ENCODE results near the gene PHLDB1. TPM values are rescaled to one million over a fixed set of nuclear protein-coding genes. Genes with fewer than 3 reads are reported as not detected.
"Not testable (repeated sequence)": the region's sequence is repeated elsewhere in the genome, so short reads cannot be mapped to it uniquely, and the experiment has no call there.

The PHLDB1 gene
- total RNA-seq, 3 donors from 2014 or later = 104 to 150 (median 109) TPM

DNA sequence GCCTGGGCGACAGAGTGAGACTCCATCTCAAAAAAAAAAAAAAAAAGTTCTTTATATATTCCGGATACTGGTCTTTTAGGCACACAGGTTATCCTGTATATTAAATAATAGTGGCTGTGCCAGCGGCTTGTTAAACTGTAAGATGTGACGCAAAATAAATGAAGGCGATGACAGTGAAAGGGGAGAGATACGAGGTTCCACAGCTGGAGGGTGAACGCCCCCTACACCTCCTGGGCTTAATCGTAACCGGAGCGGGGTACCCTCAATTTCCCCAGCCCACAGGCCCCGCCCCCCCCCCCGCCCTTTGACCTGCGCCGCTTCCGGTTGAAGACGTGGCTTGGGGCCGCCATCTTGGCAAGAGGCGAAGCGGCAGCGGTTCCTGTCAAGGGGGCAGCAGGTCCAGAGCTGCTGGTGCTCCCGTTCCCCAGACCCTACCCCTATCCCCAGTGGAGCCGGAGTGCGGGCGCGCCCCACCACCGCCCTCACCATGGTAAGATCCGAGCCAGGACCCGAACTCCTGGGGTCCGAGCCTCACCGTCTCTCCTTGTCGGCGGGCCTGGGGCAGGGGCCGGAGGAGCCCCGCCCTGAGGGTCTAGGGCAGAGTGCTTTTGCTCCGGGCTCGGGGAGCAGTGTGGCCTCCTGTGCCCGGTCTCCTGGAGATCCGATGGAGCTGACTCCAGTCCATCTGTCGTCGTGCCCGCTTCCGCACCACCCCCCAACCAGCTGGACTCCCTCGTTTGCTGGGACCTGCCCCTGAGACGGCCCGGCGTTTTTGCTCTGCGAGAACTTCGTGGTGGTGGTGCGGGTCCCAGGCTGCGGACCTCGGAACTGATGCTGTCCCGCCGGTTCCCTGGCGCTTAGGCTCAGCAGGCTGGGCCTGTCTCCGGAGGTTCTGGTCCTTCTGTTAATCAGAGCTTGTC is 35.1 kb upstream of the PHLDB1 start, which contains the start of gene ARCN1:
TSS of gene ARCN1 (plus strand) at position 349 of the 920 bp plus-strand sequence. CDS start at position 488, 139 bp downstream.
- Histone ChIP-seq H3K4me1 (peaks cover 5 to 25% of the 10 kb centered on the region in 2 donors), H3K27me3 (no peaks in the 10 kb centered on the region), H3K36me3 (no peaks in the 10 kb centered on the region), H3K27ac (peak within 1 kb of the TSS; percentile 99), H3K9me3 (no peaks in the 10 kb centered on the region), H3K4me3 (peak within 1 kb of the TSS; percentile 98 to 100 (median 99))
- TF ChIP-seq POLR2AphosphoS5 (IDR thresholded peaks at IDR 0.05) = peak; percentile 54 to 89 (median 71)
- TF ChIP-seq POLR2A (IDR thresholded peaks at IDR 0.05) = no peak
- no peak for TF ChIP-seq CTCF (IDR thresholded peaks at IDR 0.05)
- intact Hi-C loops (cut with DNase I; ENCODE audit: low total_unique reads) = loop anchor here (10.0 kb wide), 1 partner anchor 1028 kb away; no protein-coding TSS in a partner anchor
- peak; percentile 71 to 74 for DNase-seq (ENCODE audit: low spot score in 2 of 2)

GRCh38 chr11:118572981-118573550 is 34.3 kb upstream of the PHLDB1 start:
- DNase-seq (ENCODE audit: low spot score in 2 of 2) = no peak
- Histone ChIP-seq H3K27ac (peak overlapping the region; percentile 99), H3K4me3 (peak overlapping the region; percentile 98 to 100 (median 99)), H3K4me1 (peaks cover 5 to 27% of the 10 kb centered on the region in 2 donors), H3K27me3 (no peaks in the 10 kb centered on the region), H3K9me3 (no peaks in the 10 kb centered on the region), H3K36me3 (no peaks in the 10 kb centered on the region)
- TF ChIP-seq POLR2AphosphoS5 (IDR thresholded peaks at IDR 0.05) (no peak), CTCF (IDR thresholded peaks at IDR 0.05) (peak in 1 of 3 donors; percentile 5), POLR2A (IDR thresholded peaks at IDR 0.05) (no peak)
- intact Hi-C loops (cut with DNase I; ENCODE audit: low total_unique reads) = loop anchor here (10.0 kb wide), 1 partner anchor 1028 kb away; no protein-coding TSS in a partner anchor

- no peak for DNase-seq (ENCODE audit: low spot score in 2 of 2)
- intact Hi-C loops (cut with DNase I; ENCODE audit: low total_unique reads) = loop anchor here (10.0 kb wide), 1 partner anchor 1030 kb away; no protein-coding TSS in a partner anchor
- H3K4me3 ChIP-seq = peak overlapping the region in 2 of 3 donors; percentile 18 to 39
- no peaks in the 10 kb centered on the region for H3K9me3 ChIP-seq
- no peaks in the 10 kb centered on the region for H3K36me3 ChIP-seq
- TF ChIP-seq POLR2AphosphoS5 (IDR thresholded peaks at IDR 0.05) (no peak), CTCF (IDR thresholded peaks at IDR 0.05) (no peak), POLR2A (IDR thresholded peaks at IDR 0.05) (no peak)
- peaks cover 5 to 27% of the 10 kb centered on the region in 2 donors for H3K4me1 ChIP-seq
- H3K27ac ChIP-seq = no peak overlapping the region
- H3K27me3 ChIP-seq = no peaks in the 10 kb centered on the region
These were observed 32.8 kb upstream of the PHLDB1 start for GRCh38 chr11:118574636-118575035.

DNA sequence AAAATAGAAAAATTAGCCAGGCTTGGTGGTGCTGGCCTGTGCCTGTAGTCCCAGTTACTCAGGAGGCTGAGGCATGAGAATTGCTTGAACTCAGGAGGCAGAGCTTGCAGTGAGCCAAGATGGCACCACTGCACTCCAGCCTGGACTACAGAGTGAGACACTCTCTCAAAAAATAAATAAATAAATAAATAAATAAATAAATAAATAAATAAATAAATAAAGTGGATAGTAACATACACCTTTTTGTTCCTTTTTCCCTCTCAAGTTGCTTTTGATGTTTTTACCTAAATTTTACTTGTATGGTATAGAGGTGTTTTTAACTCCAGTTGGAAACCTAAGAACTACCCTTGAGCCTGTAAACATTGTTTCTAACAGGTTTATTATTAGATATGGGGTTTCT is 29.4 kb upstream of the PHLDB1 start:
- H3K27ac ChIP-seq = peak overlapping the region in 1 of 2 donors; percentile 17
- peaks cover 5 to 24% of the 10 kb centered on the region in 2 donors for H3K4me1 ChIP-seq
- intact Hi-C loops (cut with DNase I; ENCODE audit: low total_unique reads) = loop anchor here (10.0 kb wide), 1 partner anchor 1033 kb away; no protein-coding TSS in a partner anchor
- H3K9me3 ChIP-seq; DNase-seq (ENCODE audit: low spot score in 2 of 2); H3K27me3 ChIP-seq; H3K4me3 ChIP-seq; H3K36me3 ChIP-seq: not testable (repeated sequence)

DNA sequence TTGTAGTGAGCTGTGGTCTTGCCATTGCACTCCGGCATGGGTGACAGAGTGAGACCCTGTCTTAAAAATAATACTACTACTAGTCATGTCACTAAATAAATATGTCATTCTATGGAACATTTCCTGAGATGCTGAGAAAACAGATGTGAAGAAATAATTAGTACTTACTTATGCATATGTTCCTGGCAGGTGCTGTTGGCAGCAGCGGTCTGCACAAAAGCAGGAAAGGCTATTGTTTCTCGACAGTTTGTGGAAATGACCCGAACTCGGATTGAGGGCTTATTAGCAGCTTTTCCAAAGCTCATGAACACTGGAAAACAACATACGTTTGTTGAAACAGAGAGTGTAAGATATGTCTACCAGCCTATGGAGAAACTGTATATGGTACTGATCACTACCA is 26.4 kb upstream of the PHLDB1 start:
- H3K36me3 ChIP-seq = no peaks in the 10 kb centered on the region
- intact Hi-C loops (cut with DNase I; ENCODE audit: low total_unique reads) = no loop called here
- H3K27ac ChIP-seq = no peak overlapping the region
- no peaks in the 10 kb centered on the region for H3K9me3 ChIP-seq
- TF ChIP-seq CTCF (IDR thresholded peaks at IDR 0.05) = no peak
- TF ChIP-seq POLR2AphosphoS5 (IDR thresholded peaks at IDR 0.05) = no peak
- no peak for TF ChIP-seq POLR2A (IDR thresholded peaks at IDR 0.05)
- H3K4me1 ChIP-seq = peaks cover 0 to 5% of the 10 kb centered on the region in 2 donors
- H3K27me3 ChIP-seq = no peaks in the 10 kb centered on the region
- no peak overlapping the region for H3K4me3 ChIP-seq
- no peak for DNase-seq (ENCODE audit: low spot score in 2 of 2)

Data from breast epithelium (tissue), 4 donors.